Inferior parietal cortex (tissue), 1 donor: ENCODE data around the gene GPC5.
"Not testable (repeated sequence)": the region's sequence is repeated elsewhere in the genome, so short reads cannot be mapped to it uniquely, and the experiment has no call there.

ENCODE experiments used
- DNase-seq: peaks from one replicate; pipeline ENCODE4 v3.0.0-alpha.2; 2016; ENCODE audit errors: extremely low spot score

Gene GPC5

GRCh38 chr13:91648012-91648411 is 249.6 kb downstream of the GPC5 start:
- DNase-seq: no peak

GRCh38 chr13:91649456-91649855 is 251.0 kb downstream of the GPC5 start:
- no peak for DNase-seq

- DNase-seq: no peak
Observed at GRCh38 chr13:91652404-91653301, 254.2 kb downstream of the GPC5 start.

DNA sequence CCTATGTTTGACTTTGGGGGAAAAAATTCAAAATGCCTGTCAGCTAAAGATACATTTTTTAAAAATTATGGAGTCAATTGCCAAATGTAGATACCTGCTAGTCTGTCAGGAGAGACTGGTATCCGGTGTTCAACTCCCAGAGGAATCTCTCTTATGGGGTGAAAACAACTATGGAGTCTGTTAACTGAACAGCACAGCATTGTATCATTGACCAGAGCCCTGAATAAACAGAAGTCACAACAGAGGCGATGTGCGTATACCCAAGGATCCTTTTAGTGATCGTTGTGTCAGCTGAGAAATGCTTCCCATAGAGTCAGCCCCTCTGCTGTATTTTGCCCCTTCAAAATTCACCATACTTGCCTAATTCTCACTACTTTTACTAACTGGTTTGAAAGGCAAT is 257.3 kb downstream of the GPC5 start:
- DNase-seq: no peak

- DNase-seq: no peak
Observed at GRCh38 chr13:91657283-91657682, 258.9 kb downstream of the GPC5 start.

DNA sequence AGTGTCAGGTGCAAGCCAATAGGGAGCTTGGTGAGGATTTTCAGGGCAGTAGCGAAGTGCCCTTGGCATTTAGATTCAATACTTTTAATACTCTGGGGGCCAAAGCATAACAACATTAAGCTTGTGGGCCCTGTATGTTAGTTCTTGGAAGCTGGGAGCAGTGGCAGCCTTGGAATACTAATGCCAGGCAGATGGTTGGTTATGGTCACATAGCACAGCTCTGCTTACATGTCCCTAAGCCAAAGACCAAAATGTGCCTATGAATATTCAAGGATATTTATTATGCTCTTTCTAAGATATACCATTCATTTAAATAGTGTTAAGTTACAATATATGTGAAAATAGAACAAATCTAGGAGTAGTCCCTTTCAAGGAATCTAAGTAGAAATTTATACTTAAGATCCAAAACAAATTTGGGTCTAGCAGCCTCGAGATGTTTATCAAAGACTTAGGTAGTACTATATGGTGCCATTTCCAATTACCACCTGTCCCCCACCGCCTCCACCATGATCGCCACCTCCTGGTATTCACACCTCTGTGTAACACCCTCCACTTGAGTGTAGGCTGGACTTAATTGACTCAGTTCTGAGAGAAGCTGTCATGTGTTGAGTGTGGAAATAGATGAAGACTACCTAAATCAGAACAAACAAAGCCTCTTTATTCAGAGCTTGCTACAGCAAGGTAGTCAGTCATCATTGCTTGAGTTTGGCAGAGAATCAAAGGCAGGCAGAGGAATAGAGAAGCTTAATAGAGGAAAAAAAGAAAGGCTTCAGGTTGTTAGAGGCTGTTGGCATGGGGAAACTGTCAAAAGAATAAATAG is 261.0 kb downstream of the GPC5 start:
- peak; percentile 11 for DNase-seq

DNA sequence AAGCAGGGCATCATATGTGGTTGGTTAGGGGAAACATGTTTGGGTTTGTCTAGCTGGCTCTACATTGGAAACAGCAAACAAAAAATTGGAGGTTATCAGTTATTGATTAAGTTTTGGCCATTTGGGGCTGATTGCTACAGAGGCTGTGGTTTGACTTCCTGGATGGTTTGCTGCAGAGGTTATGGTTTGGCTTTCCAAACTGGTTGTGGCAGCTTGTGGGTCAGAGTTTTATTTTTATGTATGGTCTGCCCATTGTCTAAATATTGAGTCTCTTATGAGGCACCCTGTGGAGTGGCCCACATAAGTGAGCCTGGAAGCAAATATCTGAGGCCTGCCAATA is 261.6 kb downstream of the GPC5 start:
- no peak for DNase-seq

DNA sequence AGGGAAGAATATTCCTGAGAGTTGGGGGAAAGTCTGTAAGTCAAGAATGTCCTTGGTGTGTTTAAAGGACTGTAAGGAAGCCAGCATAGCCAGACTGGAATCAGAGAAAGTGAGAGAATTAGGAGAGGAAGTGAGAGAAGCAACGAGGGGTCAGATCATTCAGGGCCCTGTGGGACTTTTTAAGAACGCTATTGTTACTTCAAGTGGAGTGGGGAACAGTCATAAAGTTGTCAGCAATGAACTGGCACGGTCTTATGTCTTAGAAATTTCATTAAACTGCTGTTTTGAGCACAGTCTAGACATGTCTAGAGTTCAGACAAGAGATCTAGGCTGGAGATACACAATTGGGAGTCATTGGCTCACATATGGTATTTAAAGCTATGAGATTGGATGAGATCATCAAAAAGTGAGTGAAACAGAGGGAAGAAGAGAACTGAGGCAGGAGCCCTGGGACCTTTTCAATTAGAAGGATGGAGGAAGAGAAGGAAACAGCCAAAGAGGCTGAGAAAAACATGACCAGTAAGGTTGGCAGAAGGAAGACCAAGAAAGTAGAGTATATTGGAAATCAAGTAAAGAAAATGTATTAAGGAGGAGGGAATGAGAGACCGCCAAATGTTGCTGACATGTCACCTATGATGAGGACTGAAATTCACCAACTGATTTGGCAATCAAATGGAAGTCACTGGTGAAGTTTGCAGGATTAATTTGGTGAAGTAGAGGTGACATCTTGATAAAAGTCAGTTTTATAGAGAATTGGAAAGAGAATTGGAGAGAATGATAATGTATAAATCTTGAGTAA is 263.5 kb downstream of the GPC5 start:
- DNase-seq: no peak

DNA sequence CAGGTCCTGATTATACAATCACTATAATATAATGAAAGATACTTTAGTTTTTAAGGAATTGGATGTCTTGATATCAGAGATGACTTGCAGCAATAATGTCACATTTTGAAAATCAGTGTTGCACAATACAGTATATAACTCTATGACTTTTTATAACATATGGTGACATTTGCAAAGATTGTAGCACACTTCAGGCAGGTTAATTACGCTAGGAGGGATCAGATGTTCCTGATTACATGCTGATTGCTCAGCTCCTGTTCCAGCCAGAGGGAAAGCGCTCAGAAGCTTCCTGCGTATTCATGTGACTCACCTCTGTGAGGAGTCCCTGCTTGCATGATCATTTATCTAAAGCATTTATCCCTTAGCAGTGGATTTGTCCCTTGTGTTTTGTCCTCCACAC is 265.6 kb downstream of the GPC5 start:
- DNase-seq: no peak

DNA sequence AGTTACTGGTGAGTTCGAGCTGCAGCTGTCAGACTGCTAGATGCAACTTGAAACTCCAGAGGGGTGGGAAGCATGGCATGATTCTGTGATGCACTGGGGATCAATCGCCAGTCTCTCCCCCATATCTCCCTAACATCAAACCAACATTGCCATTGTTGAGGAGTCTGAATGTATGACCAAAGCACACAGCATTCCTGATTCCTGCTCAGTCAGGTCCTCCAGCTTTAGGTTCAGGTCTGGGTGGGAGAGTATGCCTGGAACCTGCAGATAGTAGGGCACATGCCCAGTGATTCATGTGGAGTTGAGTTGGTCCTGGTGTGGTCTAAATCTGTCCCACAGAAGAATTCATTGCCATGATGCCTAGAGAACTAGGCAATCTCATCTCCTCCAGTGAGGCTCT is 269.1 kb downstream of the GPC5 start:
- DNase-seq: no peak

- peak; percentile 36 for DNase-seq
Observed at GRCh38 chr13:91668866-91669495, 270.6 kb downstream of the GPC5 start.

GRCh38 chr13:91674347-91674746 is 275.9 kb downstream of the GPC5 start:
- DNase-seq: not testable (repeated sequence)

DNA sequence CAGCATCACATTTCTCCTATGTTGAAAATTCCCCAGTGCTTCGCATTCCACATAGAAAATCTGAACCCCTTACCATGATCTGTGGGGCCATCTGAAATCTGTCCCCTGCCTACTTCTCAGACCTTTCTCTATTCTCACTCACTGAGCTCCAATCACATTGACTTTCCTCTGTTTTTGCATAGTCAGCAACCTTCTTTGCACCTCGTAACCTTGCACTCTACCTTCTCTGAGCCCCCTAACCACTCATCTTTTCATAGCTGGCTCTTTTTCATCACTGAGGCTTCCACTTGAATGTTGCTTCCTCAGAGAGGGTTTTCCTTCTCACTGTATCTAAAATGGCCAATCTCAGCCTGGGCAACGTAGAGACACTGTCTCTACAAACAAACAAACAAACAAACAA is 286.3 kb downstream of the GPC5 start:
- no peak for DNase-seq

DNA sequence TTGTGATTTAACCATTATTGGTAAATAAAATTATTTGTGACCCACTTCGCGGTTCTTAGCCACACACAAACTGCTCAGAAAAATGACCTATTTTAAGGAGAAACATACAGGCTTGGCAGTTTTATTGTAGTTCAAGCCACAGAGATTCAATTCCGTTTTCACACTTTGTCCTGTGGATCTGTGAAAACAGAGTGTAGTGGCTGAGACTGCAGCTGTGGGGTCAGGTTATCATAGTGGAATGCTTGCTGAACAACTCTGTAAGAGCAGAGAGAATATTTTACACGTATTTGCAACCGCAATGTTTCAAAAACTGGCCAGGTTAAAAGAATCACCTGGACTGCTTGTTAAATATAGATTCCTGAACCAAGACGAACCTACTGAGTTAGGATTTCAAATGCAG is 292.5 kb downstream of the GPC5 start:
- DNase-seq: no peak

- DNase-seq: no peak
Observed at GRCh38 chr13:91693466-91693865, 295.0 kb downstream of the GPC5 start.

DNA sequence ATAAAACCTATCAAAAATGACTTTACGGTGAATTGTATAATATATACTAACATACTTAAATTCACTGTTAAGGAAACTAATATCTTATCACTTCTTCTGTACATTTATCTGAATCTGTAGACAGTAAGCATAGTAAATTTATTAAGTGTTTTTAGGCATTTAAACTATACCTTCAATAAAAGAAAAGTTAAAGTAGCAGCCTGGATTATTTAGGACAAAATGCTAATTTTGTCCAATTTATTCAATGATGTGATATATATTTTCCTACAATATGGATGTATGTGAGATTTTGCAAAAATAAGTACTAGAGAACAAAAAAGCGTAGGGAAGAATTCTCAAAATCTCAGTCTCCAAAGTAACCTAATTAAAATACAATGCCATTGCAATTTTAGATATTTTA is 299.9 kb downstream of the GPC5 start:
- no peak for DNase-seq

DNA sequence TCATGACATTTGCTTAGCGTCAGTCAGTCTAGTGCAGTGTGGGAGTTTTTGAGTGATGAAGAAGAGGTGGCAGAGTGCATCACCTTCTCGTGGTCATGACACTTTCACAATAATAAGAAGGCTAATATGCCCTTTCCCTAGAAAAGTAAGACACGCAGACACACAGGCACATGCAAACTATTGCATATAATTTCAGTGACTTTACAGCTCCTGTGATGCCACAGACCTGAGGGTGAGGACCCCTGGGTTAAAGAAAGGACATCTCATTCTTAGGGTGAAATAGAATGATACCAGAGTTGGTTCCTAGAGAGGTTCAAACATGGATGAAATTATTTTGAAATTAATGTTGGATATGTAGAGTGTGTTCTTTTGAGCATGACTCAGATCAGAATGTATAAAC is 300.3 kb downstream of the GPC5 start:
- DNase-seq: no peak

DNA sequence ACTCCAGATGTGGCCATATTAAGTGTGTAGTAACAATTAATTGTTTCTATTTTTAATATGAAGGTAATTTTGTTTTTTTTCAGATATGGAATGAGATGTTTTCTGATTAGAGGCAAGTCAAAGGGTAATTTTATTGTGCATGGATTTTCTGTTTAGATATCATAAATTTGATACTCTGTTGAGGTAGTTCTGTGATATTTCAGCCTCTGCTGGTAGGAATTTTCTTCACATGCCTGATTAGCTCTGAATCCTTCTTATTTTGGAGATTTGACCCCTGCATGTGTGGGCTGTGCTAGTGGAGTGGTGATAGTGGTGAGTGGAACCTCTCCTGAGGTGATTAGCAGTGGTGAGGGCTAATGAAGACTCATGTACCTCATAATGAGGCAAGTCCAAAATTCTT is 301.4 kb downstream of the GPC5 start:
- DNase-seq: no peak

DNA sequence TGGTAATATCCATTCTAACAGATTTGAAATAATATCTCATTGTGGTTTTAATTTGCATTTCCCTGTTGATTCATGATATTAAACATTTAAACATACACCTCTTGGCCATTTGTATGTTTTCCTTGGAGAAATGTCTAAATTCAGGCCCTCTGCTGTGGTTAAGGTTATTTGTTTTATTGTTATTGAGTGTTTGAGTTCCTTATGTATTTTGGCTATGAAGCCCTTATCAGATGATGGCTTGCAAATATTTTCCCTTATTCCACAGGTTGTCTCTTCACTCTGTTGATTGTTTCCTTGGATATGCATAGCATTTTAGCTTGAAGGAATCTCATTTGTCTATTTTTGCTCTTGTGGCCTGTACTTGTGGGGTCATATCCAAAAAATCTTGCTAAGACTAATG is 303.6 kb downstream of the GPC5 start:
- DNase-seq: no peak

DNA sequence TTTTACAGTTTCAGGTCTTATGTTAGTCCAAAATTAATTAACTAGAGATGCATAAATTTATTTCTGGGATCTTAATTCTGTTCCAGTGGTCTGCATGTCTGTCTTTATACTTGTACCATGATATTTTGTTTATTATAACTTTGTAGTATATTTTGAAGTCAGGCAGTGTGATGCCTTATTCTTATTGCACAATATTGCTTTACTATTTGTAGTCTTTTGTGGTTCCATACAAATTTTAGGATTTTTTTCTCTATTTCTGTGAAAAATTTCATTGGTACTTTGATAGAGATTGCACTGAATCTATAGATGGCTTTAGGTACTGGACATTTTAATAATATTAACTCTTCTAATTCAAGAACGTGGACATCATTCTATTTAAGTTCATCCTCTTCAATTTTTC is 304.0 kb downstream of the GPC5 start:
- DNase-seq: no peak

GRCh38 chr13:91704398-91704797 is 306.0 kb downstream of the GPC5 start:
- no peak for DNase-seq

DNA sequence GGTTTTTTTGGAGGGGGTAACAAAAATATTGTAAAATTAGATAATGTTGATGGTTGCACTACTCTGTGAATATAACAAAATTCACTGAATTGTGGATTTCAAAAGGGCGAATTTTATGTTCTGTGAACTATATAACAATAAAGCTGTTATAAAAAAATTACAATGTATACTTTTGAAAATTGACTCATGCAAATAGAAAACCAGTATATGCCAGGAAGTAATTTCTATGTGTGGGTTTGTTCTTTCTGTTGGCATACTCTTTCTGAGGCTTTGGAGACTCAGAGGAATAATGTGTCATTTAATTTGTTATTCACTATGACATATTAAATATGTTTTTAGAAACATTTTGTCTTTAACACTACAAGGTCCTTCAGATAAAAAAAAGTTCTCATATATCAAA is 310.1 kb downstream of the GPC5 start:
- no peak for DNase-seq
